ENCODE data around the gene NR1D1. TPM values are rescaled to one million over a fixed set of nuclear protein-coding genes. Genes with fewer than 3 reads are reported as not detected.

The NR1D1 gene
- total and polyA plus RNA-seq, 2 of the 8 experiments (the other 6 are each of a cell fraction or from before 2014, with no cell fraction given) = 1.5 to 4.6 TPM

DNA sequence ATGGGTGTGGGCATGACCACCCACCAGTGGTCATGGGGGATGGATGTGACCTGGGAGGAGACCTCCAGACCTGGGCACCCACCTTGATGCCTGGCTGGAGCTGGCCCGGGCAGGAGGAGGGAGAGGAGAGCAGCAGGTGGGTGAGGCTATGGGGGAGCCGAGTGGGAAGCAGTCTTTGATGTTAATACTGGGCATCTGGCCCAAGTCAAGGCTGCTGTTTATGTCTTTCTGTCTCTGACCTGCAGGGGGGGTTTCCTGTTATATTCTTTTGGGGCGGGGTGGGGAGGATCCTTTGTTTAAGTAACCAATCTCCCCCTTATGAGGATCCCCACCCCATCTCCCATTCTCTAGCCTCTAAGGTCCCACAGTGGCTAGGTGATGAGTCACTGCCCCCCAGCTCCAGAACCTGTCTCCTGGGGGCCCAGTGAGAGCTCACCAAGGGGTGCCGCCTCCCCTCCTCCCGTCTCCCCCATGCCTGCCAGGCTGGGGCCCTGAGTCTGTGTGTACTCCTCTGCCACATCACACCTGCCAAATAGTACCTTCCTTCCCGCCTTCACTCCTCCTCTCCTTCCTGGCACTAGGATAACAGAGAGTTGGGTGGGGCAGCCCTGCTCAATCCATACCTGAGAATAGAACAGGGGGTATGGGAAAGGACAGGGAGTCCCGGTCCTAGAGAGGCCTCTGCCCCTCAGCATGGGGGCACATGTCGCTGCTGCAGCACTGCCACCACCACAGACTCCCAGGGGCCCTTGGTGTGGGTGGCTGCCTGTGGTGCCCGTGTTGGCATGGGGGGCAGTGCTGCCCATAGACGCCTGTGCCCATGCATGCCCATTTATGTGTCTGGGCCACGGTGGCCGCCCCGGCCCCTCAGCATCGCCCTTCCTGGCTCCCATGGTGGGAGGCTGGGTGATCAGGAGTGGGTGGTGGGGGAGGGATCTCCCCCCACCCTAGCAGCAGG, 30.4 kb downstream of the NR1D1 start:
- Histone ChIP-seq H2BK5ac (ENCODE audit: low read depth, low read length) (peak overlapping the region; percentile 75; the same call in 1 of the 2 replicates), H3K27me3 (replicated peaks in 1 of 4; ENCODE audit: control insufficient read depth in 3 of 4, extremely low read depth in 1 of 4, insufficient read depth in 3 of 4, low read length in 3 of 4) (peaks cover 0 to under 1% (median 0%) of the 10 kb centered on the region in 4 experiments; a peak in 2 of 7 replicates), H3K23me2 (ENCODE audit: low read depth, low read length) (peaks cover 4% of the 10 kb centered on the region), H3K9ac (replicated peaks in 1 of 4; ENCODE audit: extremely low read depth in 1 of 4, low read depth in 3 of 4, low read length in 3 of 4) (no peak overlapping the region), H3K79me2 (ENCODE audit: control insufficient read depth in 1 of 2, insufficient read depth in 2 of 2, low read length in 2 of 2) (no peaks in the 10 kb centered on the region), H3K27ac (ENCODE audit: low read depth, low read length) (no peak overlapping the region), H2BK15ac (ENCODE audit: low read length) (peak overlapping the region; percentile 90), H2BK12ac (ENCODE audit: low read depth, low read length) (peak overlapping the region; percentile 96; the same call in 1 of the 2 replicates), H3K56ac (replicated peaks; ENCODE audit: insufficient read length, low read depth, low read length) (no peak overlapping the region), H4K8ac (ENCODE audit: extremely low read depth, insufficient read depth, low read length) (no peak overlapping the region; the same call in 1 of the 2 replicates), H3K23ac (ENCODE audit: insufficient read length) (no peak overlapping the region), H2AK5ac (ENCODE audit: low read depth, low read length) (peak overlapping the region; percentile 59; the same call in 1 of the 2 replicates), H4K91ac (replicated peaks; ENCODE audit: insufficient read length, low read length) (peak overlapping the region; percentile 90), H4K5ac (ENCODE audit: insufficient read length, low read depth, low read length) (peak overlapping the region; percentile 41), H2BK20ac (ENCODE audit: low read length) (peak overlapping the region; percentile 90), H3K14ac (ENCODE audit: insufficient read length) (no peak overlapping the region), H2BK120ac (replicated peaks; ENCODE audit: low read depth, low read length) (peak overlapping the region; percentile 24), H4K20me1 (replicated peaks in 1 of 2; ENCODE audit: control insufficient read depth in 1 of 2, insufficient read depth in 2 of 2, low read length in 2 of 2) (no peaks in the 10 kb centered on the region), H3K9me3 (ENCODE audit: insufficient read depth in 2 of 2, low read depth in 1 of 2, low read length in 1 of 2) (no peaks in the 10 kb centered on the region), H3K36me3 (ENCODE audit: control insufficient read depth in 2 of 4, insufficient read depth in 4 of 4, low read length in 3 of 4) (no peaks in the 10 kb centered on the region), H3K79me1 (ENCODE audit: low read depth, low read length) (peaks cover 10% of the 10 kb centered on the region; the same call in 1 of the 2 replicates), H3K4me1 (replicated peaks in 1 of 4; ENCODE audit: control insufficient read depth in 3 of 4, insufficient read depth in 4 of 4, low read length in 3 of 4) (peaks cover 25 to 56% (median 45%) of the 10 kb centered on the region in 4 experiments), H3K4me2 (ENCODE audit: insufficient read depth in 1 of 2, low read depth in 2 of 2, low read length in 2 of 2) (peak overlapping the region; percentile 50 to 75), H2AFZ (ENCODE audit: low read length) (no peak overlapping the region), H3K18ac (ENCODE audit: extremely low read depth, low read length) (peak overlapping the region; percentile 60), H3K4ac (replicated peaks; ENCODE audit: insufficient read length, low read depth, low read length) (peak overlapping the region; percentile 49), H3K4me3 (ENCODE audit: extremely low read depth in 1 of 4, insufficient read depth in 2 of 4, low read depth in 3 of 4, low read length in 4 of 4) (peak overlapping the region in 2 of 4 experiments; percentile 2 to 25; a peak in 1 of 8 replicates)
- 64% methylated on average over 14 of the region's 14 CpGs; no CpG with 5 or more reads in 1 of the 2 experiments for WGBS, 2 experiments (ENCODE audit: extremely low coverage in 1 of 2, insufficient coverage in 1 of 2, insufficient read length in 1 of 2, insufficient replicate concordance in 2 of 2, low coverage in 1 of 2, low lambda C conversion rate in 2 of 2, missing lambda C conversion rate in 1 of 2)
- POLR2A ChIA-PET (ENCODE audit: partially characterized antibody) = interaction anchor here (0.7 to 2.7 kb wide), 12 partner anchors 12 to 378 kb away, joined by 3 to 11 read pairs (median 4); partner anchors contain the start of genes MED24 and NR1D1
- no peak for FAIRE-seq
- no peak for TF ChIP-seq SIN3A (conservative IDR thresholded peaks at IDR 0.05 in 1 of 2, IDR thresholded peaks at IDR 0.05 in 1 of 2; ENCODE audit: low read depth in 1 of 2, low read length in 2 of 2)
- TF ChIP-seq, protein P1, sequence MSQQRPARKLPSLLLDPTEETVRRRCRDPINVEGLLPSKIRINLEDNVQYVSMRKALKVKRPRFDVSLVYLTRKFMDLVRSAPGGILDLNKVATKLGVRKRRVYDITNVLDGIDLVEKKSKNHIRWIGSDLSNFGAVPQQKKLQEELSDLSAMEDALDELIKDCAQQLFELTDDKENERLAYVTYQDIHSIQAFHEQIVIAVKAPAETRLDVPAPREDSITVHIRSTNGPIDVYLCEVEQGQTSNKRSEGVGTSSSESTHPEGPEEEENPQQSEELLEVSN (IDR thresholded peaks at IDR 0.05) = no peak
- TF ChIP-seq POU5F1 (IDR thresholded peaks at IDR 0.05; ENCODE audit: low read depth, low read length) = no peak
- CTCF ChIA-PET (ENCODE audit: partially characterized antibody) = interaction anchor here (0.7 to 38.4 kb wide), 13 partner anchors 7 to 225 kb away, joined by 3 to 876 read pairs (median 6); partner anchors contain the start of genes CSF3, MED24 and THRA
- no peak for DNase-seq (ENCODE audit: low read depth in 1 of 2, low spot score in 2 of 2)

Measured in H1 (cell line).